ENCODE measurements around the gene ADAMTS12. TPM values are rescaled to one million over a fixed set of nuclear protein-coding genes. Genes with fewer than 3 reads are reported as not detected.

Gene ADAMTS12
- total RNA-seq, 2 experiments from 2014 or later: not detected

DNA sequence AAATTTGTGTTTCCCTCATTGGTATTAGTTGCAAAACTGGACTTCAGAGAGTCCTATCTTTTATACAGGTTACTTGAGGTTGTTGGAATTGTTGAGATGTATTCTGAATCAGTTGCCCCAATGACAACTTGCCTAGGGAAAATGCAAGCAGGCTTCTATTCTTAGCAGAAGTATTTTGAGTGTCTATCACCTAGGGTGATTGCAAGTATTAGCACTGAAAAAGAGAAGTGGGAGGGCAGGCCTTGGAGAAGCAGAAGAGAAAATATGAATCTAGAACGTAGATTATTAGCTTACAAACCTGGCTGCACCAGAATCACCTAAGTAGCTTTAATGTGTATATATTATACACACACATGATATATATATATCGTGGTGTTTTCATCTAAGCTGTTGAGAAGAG is 43.2 kb downstream of the ADAMTS12 start:
- TF ChIP-seq, protein P1, sequence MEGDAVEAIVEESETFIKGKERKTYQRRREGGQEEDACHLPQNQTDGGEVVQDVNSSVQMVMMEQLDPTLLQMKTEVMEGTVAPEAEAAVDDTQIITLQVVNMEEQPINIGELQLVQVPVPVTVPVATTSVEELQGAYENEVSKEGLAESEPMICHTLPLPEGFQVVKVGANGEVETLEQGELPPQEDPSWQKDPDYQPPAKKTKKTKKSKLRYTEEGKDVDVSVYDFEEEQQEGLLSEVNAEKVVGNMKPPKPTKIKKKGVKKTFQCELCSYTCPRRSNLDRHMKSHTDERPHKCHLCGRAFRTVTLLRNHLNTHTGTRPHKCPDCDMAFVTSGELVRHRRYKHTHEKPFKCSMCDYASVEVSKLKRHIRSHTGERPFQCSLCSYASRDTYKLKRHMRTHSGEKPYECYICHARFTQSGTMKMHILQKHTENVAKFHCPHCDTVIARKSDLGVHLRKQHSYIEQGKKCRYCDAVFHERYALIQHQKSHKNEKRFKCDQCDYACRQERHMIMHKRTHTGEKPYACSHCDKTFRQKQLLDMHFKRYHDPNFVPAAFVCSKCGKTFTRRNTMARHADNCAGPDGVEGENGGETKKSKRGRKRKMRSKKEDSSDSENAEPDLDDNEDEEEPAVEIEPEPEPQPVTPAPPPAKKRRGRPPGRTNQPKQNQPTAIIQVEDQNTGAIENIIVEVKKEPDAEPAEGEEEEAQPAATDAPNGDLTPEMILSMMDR (conservative IDR thresholded peaks at IDR 0.05; ENCODE audit: low read length): no peak
- no peak for TF ChIP-seq EZH2phosphoT487 (IDR thresholded peaks at IDR 0.05; ENCODE audit: borderline replicate concordance, low read depth, low read length)
- Histone ChIP-seq H3K4me2 (ENCODE audit: low read length) (no peak overlapping the region), H3K9me2 (ENCODE audit: insufficient read depth, low read length) (no peaks in the 10 kb centered on the region), H2AFZ (ENCODE audit: low read length) (no peak overlapping the region), H3K79me2 (ENCODE audit: insufficient read depth, low read depth, low read length) (no peaks in the 10 kb centered on the region), H4K20me1 (ENCODE audit: insufficient read depth, low read length) (no peaks in the 10 kb centered on the region), H3K4me3 (ENCODE audit: low read depth, low read length, poor library complexity, severe bottlenecking) (no peak overlapping the region), H3K4me1 (ENCODE audit: insufficient read depth, low read length, poor library complexity, severe bottlenecking) (no peaks in the 10 kb centered on the region), H3K36me3 (ENCODE audit: insufficient read depth, low read length) (no peaks in the 10 kb centered on the region), H3K9me3 (ENCODE audit: low read length) (no peaks in the 10 kb centered on the region), H3K27ac (ENCODE audit: low read depth, low read length, poor library complexity, severe bottlenecking) (no peak overlapping the region)
- POLR2A ChIA-PET: no interaction called here
- no peak for DNase-seq (ENCODE audit: low spot score)
- intact Hi-C loops (cut with micrococcal nuclease; ENCODE audit: unreplicated experiment): no loop called here
- CTCF ChIA-PET (ENCODE audit: unreplicated experiment): no interaction called here
- no TSS peak for BruUV-seq (replicated peaks)

- Histone ChIP-seq H3K27ac (ENCODE audit: low read depth, low read length, poor library complexity, severe bottlenecking) (no peak overlapping the region), H3K9me2 (ENCODE audit: insufficient read depth, low read length) (no peaks in the 10 kb centered on the region), H3K4me1 (ENCODE audit: insufficient read depth, low read length, poor library complexity, severe bottlenecking) (no peaks in the 10 kb centered on the region), H3K79me2 (ENCODE audit: insufficient read depth, low read depth, low read length) (no peaks in the 10 kb centered on the region), H3K4me3 (ENCODE audit: low read depth, low read length, poor library complexity, severe bottlenecking) (no peak overlapping the region), H3K9me3 (ENCODE audit: low read length) (no peaks in the 10 kb centered on the region), H4K20me1 (ENCODE audit: insufficient read depth, low read length) (no peaks in the 10 kb centered on the region), H2AFZ (ENCODE audit: low read length) (no peak overlapping the region), H3K36me3 (ENCODE audit: insufficient read depth, low read length) (no peaks in the 10 kb centered on the region), H3K4me2 (ENCODE audit: low read length) (no peak overlapping the region)
- BruUV-seq (replicated peaks): no TSS peak
- POLR2A ChIA-PET: no interaction called here
- CTCF ChIA-PET (ENCODE audit: unreplicated experiment): no interaction called here
- intact Hi-C loops (cut with micrococcal nuclease; ENCODE audit: unreplicated experiment): no loop called here
- TF ChIP-seq, protein P1 (conservative IDR thresholded peaks at IDR 0.05; ENCODE audit: low read length): no peak
- TF ChIP-seq EZH2phosphoT487 (IDR thresholded peaks at IDR 0.05; ENCODE audit: borderline replicate concordance, low read depth, low read length): no peak
- no peak for DNase-seq (ENCODE audit: low spot score)
These were observed 44.9 kb downstream of the ADAMTS12 start for GRCh38 chr5:33846851-33847250.

GRCh38 chr5:33843579-33843978 is 48.2 kb downstream of the ADAMTS12 start:
- H3K79me2 ChIP-seq (ENCODE audit: insufficient read depth, low read depth, low read length): no peaks in the 10 kb centered on the region
- H3K9me2 ChIP-seq (ENCODE audit: insufficient read depth, low read length): no peaks in the 10 kb centered on the region
- no peak overlapping the region for H3K27ac ChIP-seq (ENCODE audit: low read depth, low read length, poor library complexity, severe bottlenecking)
- no TSS peak for BruUV-seq (replicated peaks)
- no peaks in the 10 kb centered on the region for H4K20me1 ChIP-seq (ENCODE audit: insufficient read depth, low read length)
- no peak for DNase-seq (ENCODE audit: low spot score)
- H3K4me1 ChIP-seq (ENCODE audit: insufficient read depth, low read length, poor library complexity, severe bottlenecking): no peaks in the 10 kb centered on the region
- ChIA-PET CTCF (ENCODE audit: unreplicated experiment) (no interaction called here), POLR2A (no interaction called here)
- no peak overlapping the region for H2AFZ ChIP-seq (ENCODE audit: low read length)
- no peaks in the 10 kb centered on the region for H3K9me3 ChIP-seq (ENCODE audit: low read length)
- H3K4me2 ChIP-seq (ENCODE audit: low read length): no peak overlapping the region
- no peak overlapping the region for H3K4me3 ChIP-seq (ENCODE audit: low read depth, low read length, poor library complexity, severe bottlenecking)
- TF ChIP-seq EZH2phosphoT487 (IDR thresholded peaks at IDR 0.05; ENCODE audit: borderline replicate concordance, low read depth, low read length): no peak
- TF ChIP-seq, protein P1 (conservative IDR thresholded peaks at IDR 0.05; ENCODE audit: low read length): no peak
- intact Hi-C loops (cut with micrococcal nuclease; ENCODE audit: unreplicated experiment): no loop called here
- no peaks in the 10 kb centered on the region for H3K36me3 ChIP-seq (ENCODE audit: insufficient read depth, low read length)

All from OCI-LY7 (cell line).